ENCODE results near the gene ZNRF2.
"Not testable (repeated sequence)": the region's sequence is repeated elsewhere in the genome, so short reads cannot be mapped to it uniquely, and the experiment has no call there.

ZNRF2 gene

DNA sequence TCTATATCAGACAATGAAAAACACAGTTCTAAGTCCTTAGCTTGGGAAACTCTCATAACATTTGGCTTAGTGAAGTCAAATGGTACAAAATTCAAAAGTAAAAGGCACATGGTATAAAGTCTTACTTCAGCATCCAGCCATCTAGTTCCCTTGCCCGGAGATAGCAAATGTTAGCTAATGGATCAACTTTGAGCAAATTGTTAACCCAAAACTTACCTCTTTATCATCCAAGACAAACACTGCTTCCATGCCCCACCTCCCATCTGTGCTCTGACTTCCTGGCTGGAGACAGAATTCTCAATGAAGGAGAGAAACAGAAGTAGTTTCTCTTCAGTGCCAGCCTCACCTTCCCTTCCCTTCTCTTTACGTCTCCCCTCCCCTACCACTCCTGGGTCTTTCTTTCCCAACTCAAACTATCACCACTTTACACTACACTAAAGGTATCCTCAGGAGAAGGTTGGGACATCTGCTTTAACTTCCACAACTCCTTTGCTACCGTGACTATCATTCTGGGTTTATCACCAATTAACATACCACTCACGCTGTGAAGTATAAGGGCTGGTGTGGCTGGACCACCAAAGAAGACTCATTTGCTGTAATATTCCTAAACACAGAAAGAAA lies 21.2 kb upstream of the ZNRF2 start:
- no peak for DNase-seq

DNA sequence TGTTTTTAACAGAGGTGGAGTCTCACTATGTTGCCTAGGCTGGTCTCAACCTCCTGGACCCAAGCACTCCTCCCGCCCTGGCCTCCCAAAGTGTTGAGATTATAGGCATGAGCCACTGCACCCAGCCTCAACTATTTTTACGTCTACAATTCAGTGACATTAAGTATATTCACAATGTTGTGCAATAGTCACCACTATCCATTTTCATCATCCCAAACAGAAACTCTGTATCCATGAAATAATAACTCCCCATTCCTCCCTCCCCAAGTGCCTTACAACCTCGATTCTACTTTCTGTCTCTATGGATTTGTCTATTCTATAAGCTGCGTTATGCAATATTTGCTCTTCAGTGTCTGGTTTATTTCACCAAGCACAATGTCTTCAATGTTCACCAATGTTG lies 20.3 kb upstream of the ZNRF2 start:
- no peak for DNase-seq

DNA sequence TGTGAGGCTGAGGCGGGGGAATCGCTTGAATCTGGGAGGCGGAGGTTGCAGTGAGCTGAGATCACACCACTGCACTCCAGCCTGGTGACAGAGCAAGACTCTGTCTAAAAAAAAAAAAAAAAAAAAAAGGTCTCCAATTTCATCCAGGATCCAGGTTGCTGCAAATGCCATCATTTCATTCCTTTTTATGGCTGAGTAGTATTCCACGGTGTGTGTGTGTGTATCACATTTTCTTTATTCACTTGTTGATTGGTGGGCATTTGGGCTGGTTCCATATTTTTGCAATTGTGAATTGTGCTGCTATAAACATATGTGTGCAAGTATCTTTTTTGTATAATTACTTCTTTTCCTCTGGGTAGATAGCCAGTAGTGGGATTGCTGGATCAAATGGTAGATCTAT lies 19.2 kb upstream of the ZNRF2 start:
- DNase-seq: not testable (repeated sequence)

DNA sequence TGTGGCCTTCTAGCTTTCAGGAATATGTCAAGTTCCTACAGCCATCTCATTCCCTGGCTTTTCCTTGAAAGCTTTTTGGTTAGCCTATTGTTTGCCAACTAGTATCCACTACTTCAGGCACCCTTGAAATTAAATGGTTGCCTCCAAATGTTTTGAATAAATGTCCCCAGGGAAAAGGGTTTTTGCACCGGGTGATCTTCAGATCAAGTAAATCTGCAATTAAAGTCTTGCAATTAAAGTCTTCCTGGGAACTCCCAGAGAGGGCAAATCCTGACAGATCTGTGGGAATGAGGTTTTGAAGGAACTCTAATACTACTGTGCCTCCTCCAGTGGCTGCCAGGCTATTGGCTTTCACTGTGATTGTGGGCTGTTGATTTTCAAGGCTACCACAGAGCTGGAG lies 17.7 kb upstream of the ZNRF2 start:
- DNase-seq: no peak

DNA sequence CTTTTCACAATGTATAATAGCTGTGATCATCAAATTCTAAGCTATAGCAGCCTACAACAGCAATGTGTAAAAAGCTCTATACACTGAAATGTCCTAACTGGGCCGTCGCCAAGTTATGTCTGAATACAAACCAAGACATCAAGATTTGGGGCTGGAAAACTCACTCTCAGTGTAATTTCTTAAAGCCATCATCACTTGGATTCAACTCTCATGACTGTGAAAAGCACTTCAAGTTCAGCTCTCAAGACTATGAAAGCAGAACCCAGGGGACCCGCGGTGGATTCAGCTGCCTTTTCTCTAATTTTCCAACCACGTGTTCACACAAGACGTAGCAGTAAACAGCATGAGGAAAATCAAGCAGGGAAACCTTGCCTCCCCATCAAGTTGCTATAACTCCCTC lies 15.8 kb upstream of the ZNRF2 start:
- no peak for DNase-seq

DNA sequence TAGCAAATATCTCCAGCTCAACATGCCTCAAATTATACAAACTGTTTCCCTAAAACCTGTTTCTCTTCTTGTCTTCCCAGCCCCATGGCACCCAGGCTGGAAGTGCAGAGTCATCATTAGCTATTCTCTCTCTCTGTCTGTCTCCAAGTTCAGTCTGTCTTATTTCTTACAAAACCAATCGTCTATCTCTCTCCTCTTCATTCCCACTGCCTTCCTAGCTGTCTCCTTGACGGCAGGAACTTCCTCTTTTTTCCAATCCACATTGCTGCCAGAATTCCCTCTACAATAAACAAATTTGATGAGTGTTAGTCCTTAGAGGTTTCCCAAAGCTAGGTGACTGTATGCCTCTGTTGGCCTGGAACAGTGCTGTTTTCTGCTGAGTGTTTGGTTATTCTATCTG lies 14.9 kb upstream of the ZNRF2 start:
- no peak for DNase-seq

DNA sequence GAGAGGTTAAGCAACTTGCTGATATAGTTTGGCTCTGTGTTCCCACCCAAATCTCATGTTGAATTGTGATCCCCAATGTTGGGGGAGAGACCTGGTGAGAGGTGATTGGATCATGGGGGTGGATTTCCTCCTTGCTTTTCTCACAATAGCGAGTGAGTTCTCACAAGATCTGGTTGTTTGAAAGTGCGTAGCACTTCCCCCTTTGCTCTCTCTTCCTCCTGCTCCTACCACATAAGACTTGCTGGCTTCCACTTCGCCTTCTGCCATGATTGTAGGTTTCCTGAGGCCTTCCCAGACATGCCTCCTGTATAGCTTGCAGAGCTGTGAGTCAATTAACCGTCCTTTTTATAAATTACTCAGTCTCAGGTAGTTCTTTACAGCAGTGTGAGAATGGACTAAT lies 13.5 kb upstream of the ZNRF2 start:
- no peak for DNase-seq

DNA sequence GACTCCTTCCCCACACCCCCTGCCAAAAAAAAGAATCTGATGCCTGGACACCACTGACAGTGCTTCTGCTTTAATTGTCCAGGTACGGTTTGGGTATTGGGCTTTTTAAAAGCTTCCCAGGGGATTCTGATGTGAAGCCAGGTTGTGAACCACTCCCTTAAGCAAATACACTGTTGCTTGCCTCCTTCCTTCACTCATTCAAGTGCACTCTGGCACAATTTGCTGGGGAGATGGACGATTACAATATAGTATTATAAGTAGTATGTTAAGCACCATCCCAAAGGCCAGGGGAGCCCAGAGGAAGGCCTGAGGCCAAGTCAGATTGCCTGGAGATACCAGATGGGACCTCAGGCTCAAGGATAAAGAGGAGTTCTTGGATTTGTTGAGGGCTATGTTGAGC lies 12.3 kb upstream of the ZNRF2 start:
- DNase-seq: no peak

DNA sequence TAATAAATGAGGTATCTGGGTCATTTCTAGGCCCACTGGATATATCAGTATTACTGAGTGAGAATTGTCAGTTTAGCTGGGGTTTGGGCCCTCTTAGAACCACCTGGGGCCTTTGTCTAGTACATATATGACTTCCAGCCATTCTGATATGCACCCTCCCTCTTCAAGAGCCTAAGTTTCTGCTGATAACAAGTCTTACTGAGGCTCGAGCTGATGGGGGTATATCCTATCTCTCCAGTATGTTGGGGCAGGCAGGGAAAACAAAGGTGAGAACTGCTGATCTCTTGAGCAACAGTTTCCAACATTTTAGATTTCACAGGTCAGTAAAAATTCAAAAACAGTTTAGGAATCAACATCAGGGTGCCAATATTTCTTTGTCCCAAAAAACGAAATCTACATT lies 10.8 kb upstream of the ZNRF2 start:
- DNase-seq: no peak

DNA sequence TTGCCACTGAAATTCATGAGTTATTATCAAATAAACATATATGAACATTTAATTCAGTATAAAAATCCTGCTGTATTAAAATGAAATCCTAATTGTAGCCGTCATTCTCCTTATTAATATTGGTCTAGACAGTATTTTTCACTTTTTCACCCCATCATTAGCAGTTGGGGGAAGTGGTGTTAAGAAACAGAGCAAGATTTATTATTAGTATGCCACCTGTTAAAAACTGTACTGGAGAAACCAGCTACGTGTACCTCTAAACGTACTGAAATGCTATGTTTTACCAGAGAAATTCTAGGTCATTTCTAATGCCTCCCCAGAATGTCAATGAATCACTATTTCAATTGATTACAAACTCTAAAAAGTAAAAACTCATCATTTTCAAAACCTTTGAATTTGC lies 9.8 kb upstream of the ZNRF2 start:
- no peak for DNase-seq

DNA sequence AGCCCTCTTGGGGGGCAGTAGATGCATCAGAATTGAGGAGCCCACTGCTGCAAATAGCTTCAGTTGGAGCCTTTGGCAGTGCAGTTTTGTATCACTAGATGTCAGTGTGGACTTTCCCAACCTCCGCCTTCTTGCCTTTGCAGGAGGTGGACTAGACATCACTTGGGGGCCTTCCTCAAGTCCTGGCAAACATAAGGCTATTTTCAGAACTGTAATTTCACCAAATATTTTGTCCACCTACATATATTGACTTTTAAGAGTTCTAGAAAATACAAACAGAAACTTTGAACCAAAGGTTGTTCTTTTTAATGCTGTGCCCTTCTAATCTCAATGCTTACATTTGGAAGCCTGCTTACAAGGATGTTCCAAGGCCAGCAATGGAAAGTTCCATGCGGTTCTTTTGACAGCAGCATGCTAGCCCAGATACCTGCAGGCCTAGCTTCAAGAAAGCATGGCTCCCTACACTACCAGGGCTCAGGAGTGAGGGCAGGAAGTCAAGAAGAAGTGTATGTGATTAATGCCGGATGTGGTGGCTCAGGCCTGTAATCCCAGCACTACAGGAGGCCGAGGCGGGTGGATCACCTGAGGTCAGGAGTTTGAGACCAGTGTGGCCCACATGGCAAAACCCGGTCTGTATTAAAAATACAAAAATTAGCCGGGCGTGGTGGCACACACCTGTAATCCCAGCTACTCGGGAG lies 8.0 kb upstream of the ZNRF2 start:
- peak; percentile 33 for DNase-seq

DNA sequence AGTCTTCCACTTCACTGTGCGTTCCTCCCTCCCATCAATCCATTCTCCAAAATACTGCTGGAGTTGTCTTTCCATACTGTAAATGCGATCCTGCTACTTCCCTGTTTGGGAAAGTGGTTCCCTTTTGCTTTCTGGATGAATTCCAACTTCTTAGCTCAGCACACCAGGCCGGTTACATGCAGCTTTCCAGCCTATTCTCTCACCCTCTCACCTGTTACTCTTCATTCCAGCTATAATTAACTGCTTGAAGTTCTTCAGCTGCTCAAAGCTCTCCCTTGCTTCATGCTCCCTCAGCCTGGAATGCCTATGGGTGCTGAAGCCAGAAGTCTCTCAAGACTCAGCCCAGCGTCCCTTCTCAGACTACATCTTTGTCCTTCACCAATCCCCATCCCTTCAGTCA lies 6.0 kb upstream of the ZNRF2 start:
- no peak for DNase-seq

DNA sequence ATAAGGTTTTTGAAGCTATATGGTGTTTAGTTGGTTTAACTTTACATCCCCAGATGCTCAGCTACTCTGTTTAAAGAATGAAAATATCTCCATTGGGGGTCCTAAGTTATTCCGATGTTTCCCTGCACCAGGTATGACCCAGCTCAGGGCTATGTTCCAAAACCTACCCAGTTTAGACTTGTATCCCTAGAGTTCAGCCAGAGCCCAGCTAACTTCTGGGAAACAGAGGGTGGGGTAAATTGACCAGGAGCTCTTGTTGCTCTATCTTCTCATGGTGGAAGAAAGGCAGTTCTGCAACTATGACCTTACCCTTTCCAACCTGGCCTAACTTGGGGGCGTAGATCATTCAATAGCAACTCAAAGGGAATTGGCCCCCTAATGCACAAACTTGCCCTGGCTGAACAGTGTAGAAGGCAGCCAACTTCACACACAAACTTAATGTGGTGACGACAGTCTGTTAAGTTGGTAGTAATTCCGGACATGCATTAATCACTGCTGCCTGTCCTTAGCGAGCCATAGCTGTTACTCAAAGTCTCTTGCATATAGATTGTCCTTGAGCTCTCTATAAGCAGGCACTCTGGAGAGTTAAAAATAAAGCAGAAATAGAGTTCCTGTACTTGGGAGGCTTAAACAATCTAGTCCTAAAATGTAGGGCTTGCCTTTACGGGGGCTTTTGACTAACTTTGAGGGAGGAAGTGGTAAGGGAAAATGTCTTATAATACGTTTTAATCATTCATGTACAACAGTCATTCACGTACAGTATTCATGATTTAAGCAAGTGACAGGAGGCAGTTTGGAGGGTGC lies 5.3 kb upstream of the ZNRF2 start:
- DNase-seq: no peak

DNA sequence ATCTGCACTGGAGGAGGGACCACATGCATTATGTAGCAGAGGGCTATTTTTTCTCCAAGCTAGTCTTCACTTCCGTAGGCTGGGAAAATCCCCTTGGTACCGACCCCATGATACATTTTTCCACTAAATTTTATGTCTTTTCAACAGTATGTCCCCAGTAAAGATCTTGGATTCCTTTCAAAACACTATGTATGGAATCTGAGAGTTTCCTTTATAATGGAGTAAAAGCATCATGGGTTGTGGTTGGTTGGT lies 4.8 kb upstream of the ZNRF2 start:
- DNase-seq: no peak

DNA sequence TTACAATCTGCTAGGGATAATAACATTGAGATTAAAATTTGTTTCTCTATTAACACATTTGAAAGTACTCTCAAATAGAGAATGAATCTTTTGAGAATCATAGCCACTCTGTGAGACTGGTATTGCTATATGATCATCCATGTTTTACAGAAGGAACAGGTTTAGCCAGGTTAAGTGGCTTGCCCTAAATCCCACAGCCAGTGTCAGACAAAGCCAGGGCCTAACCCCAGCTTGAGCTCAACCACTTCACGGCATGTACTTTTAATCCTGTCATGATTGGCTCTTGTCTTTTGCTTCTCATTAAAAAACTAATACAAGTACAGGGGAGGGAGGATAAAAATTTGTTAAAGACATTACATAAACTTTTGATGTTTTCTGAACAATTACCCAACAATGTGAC lies 3.8 kb upstream of the ZNRF2 start:
- no peak for DNase-seq

DNA sequence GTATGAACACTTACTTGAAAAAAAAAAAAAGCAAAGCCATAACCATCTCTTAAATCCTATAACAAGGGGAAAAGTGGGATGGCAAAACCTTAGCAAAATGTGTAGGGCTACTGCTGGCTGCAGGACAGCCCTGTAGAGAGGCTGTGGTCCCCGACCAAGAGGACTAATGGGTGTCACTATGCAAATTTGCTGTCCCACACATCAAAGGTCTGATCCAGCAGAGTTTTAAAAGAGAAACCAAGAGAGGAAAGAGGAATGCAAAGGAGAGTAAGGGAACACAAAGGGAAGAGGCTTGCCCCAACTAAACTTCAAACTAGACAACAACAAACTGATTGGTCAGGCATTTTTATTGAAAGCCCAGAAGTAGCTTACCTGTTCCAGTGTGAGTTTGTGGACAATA lies 3.1 kb upstream of the ZNRF2 start:
- DNase-seq: no peak

DNA sequence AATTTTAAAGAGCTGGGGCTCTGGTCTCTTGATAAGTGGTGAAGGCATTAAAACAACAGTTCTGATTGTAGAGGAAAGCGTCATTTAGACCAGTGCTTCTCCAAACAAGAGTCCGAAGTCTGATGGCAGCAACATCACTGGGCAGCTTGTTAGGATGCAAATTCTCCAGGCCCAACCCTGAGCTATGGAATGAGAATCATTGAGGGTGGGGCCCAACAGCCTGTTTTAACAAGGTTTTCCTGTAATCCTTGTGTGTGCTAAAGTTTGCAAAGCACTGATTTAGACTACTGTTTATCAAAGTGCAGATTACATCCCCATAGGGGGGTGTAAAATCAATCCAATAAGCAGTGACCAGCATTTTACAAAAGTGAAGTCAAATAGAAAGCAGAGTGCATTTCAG lies 2.6 kb upstream of the ZNRF2 start:
- no peak for DNase-seq

DNA sequence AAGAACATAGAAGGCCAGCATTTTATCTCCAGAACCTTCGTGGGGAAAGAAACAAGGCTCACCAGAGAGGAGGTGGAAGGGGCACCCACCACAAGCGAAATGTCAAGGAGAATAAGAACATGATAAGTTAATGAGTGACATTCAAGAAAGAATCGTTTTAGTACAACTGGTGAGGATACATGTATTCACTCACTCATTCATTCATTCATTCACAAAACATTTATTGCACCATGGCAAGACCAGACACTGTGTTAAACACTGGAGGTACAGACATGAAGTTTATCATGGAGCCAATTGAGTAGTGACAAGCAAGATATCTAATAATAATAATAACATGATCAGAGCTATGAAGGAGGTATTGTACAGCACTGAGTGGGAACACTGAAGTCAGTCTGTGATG lies 1.7 kb upstream of the ZNRF2 start:
- no peak for DNase-seq

DNA sequence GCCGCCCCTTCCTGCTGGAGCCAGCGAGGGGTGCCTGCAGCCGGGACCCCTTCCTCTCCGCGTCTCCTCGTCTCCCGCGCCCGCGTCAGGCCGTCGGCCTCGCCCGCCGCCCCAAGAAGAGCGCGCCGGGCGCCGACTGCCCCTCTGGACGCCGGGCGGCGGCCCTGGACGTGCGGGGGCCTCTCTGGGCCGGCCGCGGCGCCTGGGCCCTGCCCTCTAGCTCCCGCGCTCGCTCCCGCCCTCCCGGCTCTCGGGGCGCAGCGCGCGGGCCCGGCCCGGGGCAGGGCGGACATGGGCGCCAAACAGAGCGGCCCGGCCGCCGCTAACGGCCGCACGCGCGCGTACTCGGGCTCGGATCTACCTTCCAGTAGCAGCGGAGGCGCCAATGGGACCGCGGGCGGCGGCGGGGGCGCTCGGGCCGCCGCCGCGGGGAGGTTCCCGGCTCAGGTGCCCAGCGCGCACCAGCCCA lies 704 bp downstream of the ZNRF2 start:
- no peak for DNase-seq

DNA sequence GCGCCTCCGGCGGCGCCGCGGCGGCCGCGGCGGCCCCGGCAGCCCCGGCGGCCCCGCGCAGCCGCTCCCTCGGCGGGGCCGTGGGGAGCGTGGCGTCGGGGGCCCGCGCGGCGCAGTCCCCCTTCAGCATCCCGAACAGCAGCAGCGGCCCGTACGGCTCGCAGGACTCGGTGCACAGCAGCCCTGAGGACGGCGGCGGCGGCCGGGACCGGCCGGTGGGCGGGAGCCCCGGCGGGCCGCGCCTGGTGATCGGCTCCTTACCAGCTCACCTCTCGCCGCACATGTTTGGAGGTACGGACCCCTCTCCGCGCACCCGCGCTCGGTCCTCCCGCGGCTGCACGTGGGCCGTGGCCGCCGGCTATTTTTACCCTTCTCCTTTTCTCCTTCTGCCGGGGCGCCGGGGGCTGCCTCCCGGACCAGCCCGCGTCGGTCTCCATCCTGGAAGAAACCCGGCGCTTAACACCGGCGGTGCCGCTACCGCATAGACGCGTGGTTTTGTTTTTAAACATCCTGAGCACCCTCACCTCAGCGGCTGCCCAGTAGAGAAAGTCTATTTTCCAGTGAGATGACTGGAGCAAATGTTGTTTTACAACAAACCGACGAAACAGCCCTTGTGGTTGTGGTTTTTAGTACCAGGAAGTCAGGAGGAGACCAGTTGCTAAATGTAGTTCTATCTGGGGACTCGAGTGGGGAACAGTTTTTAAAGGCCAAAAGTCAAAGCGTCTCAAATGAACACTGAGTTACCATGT lies 1.3 kb downstream of the ZNRF2 start:
- DNase-seq: peak; percentile 68

DNA sequence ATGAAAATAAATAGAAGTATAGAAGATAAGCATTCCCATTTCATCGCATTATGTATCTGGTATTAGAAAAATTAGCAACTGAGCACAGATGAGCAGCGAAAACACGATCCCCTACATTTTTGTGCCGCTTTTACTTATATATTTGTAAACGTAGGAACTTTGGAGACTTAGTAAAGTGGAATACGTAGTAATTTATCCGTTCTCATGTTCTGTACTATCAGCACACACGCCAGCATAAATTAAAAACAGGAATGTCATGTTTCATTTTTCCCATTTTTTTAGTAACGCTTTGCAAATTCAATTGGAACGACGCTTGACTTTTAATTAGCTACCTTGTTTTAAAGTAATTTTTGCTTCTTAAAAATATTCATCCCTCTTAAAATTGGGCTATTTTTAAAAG lies 2.4 kb downstream of the ZNRF2 start:
- no peak for DNase-seq

DNA sequence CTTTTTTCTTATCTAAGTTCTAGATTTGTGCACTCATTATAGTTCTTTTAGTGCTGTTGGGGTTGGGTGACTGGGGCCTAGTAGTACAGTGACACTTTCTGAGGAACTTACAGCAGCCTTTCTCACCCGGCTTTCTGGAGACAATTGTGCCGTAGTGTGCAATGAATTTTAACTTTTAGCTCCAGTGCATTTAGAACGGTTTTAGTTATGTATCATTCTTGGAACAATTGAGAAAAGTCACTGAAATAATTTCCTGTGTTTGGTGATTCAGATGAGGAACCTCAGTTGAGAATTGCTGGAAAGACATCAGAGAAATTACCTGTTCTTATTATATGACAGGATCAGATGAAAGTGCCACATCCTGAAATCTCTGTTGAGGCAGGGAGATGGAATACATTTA lies 3.2 kb downstream of the ZNRF2 start:
- not testable (repeated sequence) for DNase-seq

DNA sequence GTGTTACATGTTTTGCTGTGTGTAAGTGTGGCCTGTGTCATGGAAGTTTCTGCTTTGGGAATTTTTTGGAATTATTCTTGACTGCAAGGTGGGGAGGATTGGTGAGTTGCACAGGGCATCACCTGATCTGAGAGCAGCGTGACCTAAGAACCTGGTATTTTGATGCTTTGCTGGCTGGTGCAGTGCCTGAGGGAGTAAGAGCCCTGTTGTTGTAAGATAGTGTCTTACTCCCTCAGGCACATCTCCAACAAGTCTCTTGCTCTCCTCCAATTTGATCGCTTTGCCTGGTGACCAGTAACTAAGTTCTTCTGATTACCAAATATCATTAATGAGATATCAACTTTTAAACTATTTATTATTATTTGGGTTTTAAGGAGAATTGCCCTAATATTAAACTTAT lies 5.2 kb downstream of the ZNRF2 start:
- not testable (repeated sequence) for DNase-seq

DNA sequence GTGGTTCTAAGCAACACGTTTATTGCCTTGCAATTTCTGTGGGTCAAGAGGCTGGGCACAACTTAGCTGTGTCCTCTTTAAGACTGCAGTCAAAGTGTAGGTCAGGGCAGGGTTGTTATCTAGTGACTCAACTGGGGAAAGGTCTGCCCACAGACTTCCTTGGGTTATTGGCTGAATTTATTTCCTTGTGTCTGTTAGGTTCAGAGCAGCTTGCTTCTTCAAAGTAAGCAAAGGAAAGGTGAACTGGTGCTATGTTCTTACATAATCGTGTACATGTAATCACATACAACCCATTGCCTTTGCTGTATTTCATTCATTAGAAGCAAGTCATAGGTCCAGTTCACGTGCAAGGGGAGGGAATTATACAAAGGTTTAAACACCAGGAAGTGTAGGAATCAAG lies 5.9 kb downstream of the ZNRF2 start:
- not testable (repeated sequence) for DNase-seq

All from central memory CD4-positive, alpha-beta T cell (primary cell).